ENCODE results near the gene TEX36.
A peak's percentile ranks its signal among the peaks of the same experiment; 100 is the strongest.
"Not testable (repeated sequence)": the region's sequence is repeated elsewhere in the genome, so short reads cannot be mapped to it uniquely, and the experiment has no call there.

TEX36 gene

GRCh38 chr10:125719173-125720001 is 36.4 kb upstream of the TEX36 start, which contains the start of gene EDRF1:
TSS of gene EDRF1 (plus strand) at chr10:125719709. CDS start at chr10:125719808, 99 bp downstream.
- DNase-seq (ENCODE audit: low spot score) = peak; percentile 97
- TF ChIP-seq CTCF (IDR thresholded peaks at IDR 0.05; ENCODE audit: extremely low read depth, insufficient read depth, missing control alignments) = no peak
- in situ Hi-C loops (cut with MboI; ENCODE audit: low pct_unique_long_range_greater_than_20kb, low sequenced_read_pairs, unreplicated experiment) = no loop called here

GRCh38 chr10:125714728-125715127 is 31.8 kb upstream of the TEX36 start:
- in situ Hi-C loops (cut with MboI; ENCODE audit: low pct_unique_long_range_greater_than_20kb, low sequenced_read_pairs, unreplicated experiment); DNase-seq (ENCODE audit: low spot score): not testable (repeated sequence)

- TF ChIP-seq CTCF (IDR thresholded peaks at IDR 0.05; ENCODE audit: extremely low read depth, insufficient read depth, missing control alignments) = no peak
- DNase-seq (ENCODE audit: low spot score) = no peak
- in situ Hi-C loops (cut with MboI; ENCODE audit: low pct_unique_long_range_greater_than_20kb, low sequenced_read_pairs, unreplicated experiment) = no loop called here
These were observed 28.3 kb upstream of the TEX36 start for GRCh38 chr10:125711110-125711750.

GRCh38 chr10:125709553-125710474 is 26.9 kb upstream of the TEX36 start:
- in situ Hi-C loops (cut with MboI; ENCODE audit: low pct_unique_long_range_greater_than_20kb, low sequenced_read_pairs, unreplicated experiment) = no loop called here
- TF ChIP-seq CTCF (IDR thresholded peaks at IDR 0.05; ENCODE audit: extremely low read depth, insufficient read depth, missing control alignments) = no peak
- DNase-seq (ENCODE audit: low spot score) = no peak

- in situ Hi-C loops (cut with MboI; ENCODE audit: low pct_unique_long_range_greater_than_20kb, low sequenced_read_pairs, unreplicated experiment) = no loop called here
- no peak for DNase-seq (ENCODE audit: low spot score)
- no peak for TF ChIP-seq CTCF (IDR thresholded peaks at IDR 0.05; ENCODE audit: extremely low read depth, insufficient read depth, missing control alignments)
These were observed 26.1 kb upstream of the TEX36 start for GRCh38 chr10:125708971-125709503.

GRCh38 chr10:125707541-125708468 is 24.8 kb upstream of the TEX36 start:
- no peak for TF ChIP-seq CTCF (IDR thresholded peaks at IDR 0.05; ENCODE audit: extremely low read depth, insufficient read depth, missing control alignments)
- no peak for DNase-seq (ENCODE audit: low spot score)
- in situ Hi-C loops (cut with MboI; ENCODE audit: low pct_unique_long_range_greater_than_20kb, low sequenced_read_pairs, unreplicated experiment) = no loop called here
